Measurements from ENCODE around the gene COX8C.

The COX8C gene

DNA sequence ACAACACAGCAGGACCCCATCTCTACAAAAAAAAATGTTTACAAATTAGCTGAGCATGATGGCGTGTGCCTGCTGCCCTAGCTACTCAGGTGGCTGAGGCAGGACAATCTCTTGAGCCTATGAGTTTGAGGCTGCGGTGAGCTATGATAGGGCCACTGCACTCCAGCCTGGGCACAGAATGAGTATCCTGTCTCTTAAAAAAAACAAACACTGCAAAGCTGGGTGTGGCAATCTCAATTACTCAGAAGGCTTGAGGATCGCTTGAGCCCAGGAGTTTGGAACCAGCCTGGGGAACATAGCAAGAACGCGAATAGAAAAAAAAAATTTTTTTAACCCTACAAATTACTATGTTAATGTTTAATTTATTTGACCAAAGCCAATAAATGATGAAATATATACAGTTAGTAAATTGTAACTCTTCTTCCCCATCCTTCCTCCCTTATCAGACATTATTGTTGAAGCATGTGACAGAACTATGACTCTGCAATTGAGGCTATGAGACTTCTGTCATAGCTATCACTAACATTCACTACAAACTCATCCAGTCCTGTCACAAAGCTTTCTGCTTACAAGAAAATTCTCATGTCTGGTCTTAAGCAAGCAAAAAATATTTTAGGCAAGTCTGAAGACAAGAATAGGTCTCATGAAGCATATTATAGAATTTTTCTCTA lies 23.9 kb upstream of the COX8C start:
- Histone ChIP-seq H3K27ac (ENCODE audit: low read depth, low read length) (no peak overlapping the region), H3K9me3 (ENCODE audit: control insufficient read depth, insufficient read depth, low read depth, low read length) (no peaks in the 10 kb centered on the region), H3K27me3 (ENCODE audit: control insufficient read depth, insufficient read depth, low read length) (no peaks in the 10 kb centered on the region), H3K4me3 (ENCODE audit: low read depth, low read length) (no peak overlapping the region), H3K4me1 (ENCODE audit: control insufficient read depth, insufficient read depth, low read length) (peaks cover 16% of the 10 kb centered on the region), H3K9ac (ENCODE audit: low read length) (no peak overlapping the region), H3K36me3 (ENCODE audit: control insufficient read depth, insufficient read depth, low read length) (no peaks in the 10 kb centered on the region)

DNA sequence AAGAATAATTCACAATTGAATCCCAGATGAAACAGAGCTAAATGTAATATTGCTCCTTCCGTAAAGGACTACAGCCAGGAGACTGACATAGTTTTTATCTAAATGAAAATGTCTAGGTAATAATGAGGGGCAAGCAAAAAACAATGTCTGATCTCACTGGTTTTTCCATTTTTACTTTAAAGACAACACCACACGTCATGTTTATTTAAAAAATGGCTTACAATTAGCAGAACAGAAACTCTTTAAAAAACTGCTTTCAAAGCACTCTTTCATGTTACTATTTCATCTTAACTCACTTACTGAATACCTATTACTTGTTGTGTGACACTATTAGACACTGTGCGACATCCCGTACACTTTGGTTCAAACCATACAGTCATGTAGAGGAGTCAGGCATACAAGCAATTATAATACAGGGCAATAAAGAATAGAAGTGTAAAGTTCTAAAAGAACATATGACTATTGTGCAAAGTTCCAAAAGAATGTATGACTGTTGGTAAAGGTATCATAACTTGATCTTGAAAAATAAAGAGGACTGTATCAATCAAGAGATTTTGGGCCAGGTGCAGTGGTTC lies 23.3 kb upstream of the COX8C start:
- Histone ChIP-seq H3K9ac (ENCODE audit: low read length) (no peak overlapping the region), H3K4me3 (ENCODE audit: low read depth, low read length) (no peak overlapping the region), H3K36me3 (ENCODE audit: control insufficient read depth, insufficient read depth, low read length) (no peaks in the 10 kb centered on the region), H3K9me3 (ENCODE audit: control insufficient read depth, insufficient read depth, low read depth, low read length) (no peaks in the 10 kb centered on the region), H3K27ac (ENCODE audit: low read depth, low read length) (no peak overlapping the region), H3K27me3 (ENCODE audit: control insufficient read depth, insufficient read depth, low read length) (no peaks in the 10 kb centered on the region), H3K4me1 (ENCODE audit: control insufficient read depth, insufficient read depth, low read length) (peaks cover 10% of the 10 kb centered on the region)

DNA sequence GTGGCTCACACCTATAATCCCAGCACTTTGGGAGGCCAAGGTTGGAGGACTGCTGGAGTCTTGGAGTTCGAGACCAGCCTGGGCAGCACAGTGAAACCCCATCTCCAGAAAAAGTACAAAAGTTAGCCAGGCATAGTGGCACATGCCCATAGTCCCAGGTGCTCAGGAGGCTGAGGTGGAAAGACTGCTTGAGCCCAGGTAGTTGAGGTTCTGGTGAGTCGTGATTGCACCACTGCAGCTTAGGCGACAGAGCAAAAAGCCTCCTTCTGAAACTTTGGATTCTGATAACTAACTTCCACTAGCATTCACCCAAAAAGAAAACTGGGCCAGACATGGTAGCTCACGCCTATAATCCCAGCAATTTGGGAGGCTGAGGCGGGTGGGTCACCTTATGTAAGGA lies 20.8 kb upstream of the COX8C start:
- Histone ChIP-seq H3K4me1 (ENCODE audit: control insufficient read depth, insufficient read depth, low read length) (peaks cover 10% of the 10 kb centered on the region), H3K4me3 (ENCODE audit: low read depth, low read length) (no peak overlapping the region), H3K9ac (ENCODE audit: low read length) (no peak overlapping the region), H3K9me3 (ENCODE audit: control insufficient read depth, insufficient read depth, low read depth, low read length) (no peaks in the 10 kb centered on the region), H3K36me3 (ENCODE audit: control insufficient read depth, insufficient read depth, low read length) (no peaks in the 10 kb centered on the region), H3K27ac (ENCODE audit: low read depth, low read length) (no peak overlapping the region), H3K27me3 (ENCODE audit: control insufficient read depth, insufficient read depth, low read length) (no peaks in the 10 kb centered on the region)

DNA sequence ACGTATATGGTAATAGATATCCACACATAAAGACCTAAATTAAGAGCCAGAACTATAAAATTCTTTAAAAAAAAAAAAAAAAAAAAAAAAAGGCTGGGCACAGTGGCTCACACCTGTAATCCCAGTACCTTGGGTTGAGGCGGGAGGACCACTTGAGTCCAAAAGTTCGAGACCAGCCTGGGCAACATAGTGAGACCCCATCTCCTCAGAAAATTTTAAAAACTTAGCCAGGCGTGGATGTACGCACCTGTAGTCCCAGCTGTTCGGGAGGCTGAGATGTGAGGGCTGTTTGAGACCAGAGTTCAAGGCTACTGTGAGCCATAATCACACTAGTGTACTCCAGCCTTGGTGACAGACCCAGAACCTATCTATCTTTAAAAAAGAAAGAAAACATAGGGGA lies 18.4 kb upstream of the COX8C start:
- Histone ChIP-seq H3K36me3 (ENCODE audit: control insufficient read depth, insufficient read depth, low read length) (no peaks in the 10 kb centered on the region), H3K4me1 (ENCODE audit: control insufficient read depth, insufficient read depth, low read length) (peaks cover 13% of the 10 kb centered on the region), H3K9me3 (ENCODE audit: control insufficient read depth, insufficient read depth, low read depth, low read length) (no peaks in the 10 kb centered on the region), H3K4me3 (ENCODE audit: low read depth, low read length) (no peak overlapping the region), H3K27me3 (ENCODE audit: control insufficient read depth, insufficient read depth, low read length) (no peaks in the 10 kb centered on the region), H3K9ac (ENCODE audit: low read length) (no peak overlapping the region), H3K27ac (ENCODE audit: low read depth, low read length) (no peak overlapping the region)

DNA sequence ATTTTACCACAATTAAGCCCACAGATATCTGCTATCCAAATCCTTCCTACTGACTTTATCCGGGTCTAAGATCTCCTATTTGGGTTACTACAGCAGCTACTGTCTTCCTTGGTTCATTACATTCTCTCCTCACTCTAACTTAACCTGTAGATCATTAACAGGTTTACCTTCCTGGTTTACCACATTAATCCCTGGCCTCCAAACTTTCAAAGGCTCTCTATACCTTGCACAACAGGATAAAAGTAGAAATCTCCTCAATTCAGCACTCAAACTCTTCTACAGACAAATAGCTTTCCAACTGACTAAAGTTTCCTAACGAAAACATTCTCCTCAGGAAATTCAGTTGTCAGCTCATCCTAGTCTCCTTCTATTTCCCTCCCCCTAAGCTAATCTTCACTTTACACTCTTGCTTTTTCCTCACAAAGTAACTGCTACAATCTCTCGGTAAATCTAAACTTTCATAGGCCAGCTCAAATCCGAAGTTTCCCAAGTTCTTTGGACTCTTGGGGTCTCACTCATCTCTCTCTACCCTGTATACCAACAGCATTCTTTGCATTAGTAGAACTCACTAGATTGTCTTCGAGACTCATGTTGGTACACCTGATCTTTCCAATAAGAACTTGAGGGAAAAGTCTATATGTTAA lies 16.9 kb upstream of the COX8C start:
- H3K9ac ChIP-seq (ENCODE audit: low read length), result no peak overlapping the region
- H3K27me3 ChIP-seq (ENCODE audit: control insufficient read depth, insufficient read depth, low read length), result no peaks in the 10 kb centered on the region
- peak overlapping the region; percentile 8; the same call in 1 of the 2 replicates for H3K4me3 ChIP-seq (ENCODE audit: low read depth, low read length)
- H3K36me3 ChIP-seq (ENCODE audit: control insufficient read depth, insufficient read depth, low read length), result no peaks in the 10 kb centered on the region
- peaks cover 24% of the 10 kb centered on the region for H3K4me1 ChIP-seq (ENCODE audit: control insufficient read depth, insufficient read depth, low read length)
- no peak overlapping the region for H3K27ac ChIP-seq (ENCODE audit: low read depth, low read length)
- no peaks in the 10 kb centered on the region for H3K9me3 ChIP-seq (ENCODE audit: control insufficient read depth, insufficient read depth, low read depth, low read length)

DNA sequence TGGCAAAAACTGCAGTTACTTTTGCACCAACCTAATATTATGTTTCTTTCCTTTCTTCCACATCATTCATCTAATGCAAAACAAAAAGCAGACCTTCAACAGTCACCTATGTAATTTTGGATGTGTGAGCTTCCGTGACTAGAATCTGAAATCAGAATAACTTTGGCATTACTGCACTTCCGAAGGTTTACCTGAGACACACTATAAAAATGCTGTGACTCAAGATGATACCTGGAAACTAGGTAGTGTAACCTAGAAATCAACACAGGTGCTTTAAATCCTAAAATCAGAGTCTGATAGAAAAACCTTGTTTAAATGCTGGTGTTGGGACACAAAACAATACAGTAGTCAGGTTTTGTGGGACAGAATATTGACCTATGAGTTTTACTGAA lies 16.4 kb upstream of the COX8C start:
- no peaks in the 10 kb centered on the region for H3K36me3 ChIP-seq (ENCODE audit: control insufficient read depth, insufficient read depth, low read length)
- H3K4me3 ChIP-seq (ENCODE audit: low read depth, low read length), result no peak overlapping the region; the same call in 1 of the 2 replicates
- no peaks in the 10 kb centered on the region for H3K9me3 ChIP-seq (ENCODE audit: control insufficient read depth, insufficient read depth, low read depth, low read length)
- peaks cover 24% of the 10 kb centered on the region for H3K4me1 ChIP-seq (ENCODE audit: control insufficient read depth, insufficient read depth, low read length)
- no peaks in the 10 kb centered on the region for H3K27me3 ChIP-seq (ENCODE audit: control insufficient read depth, insufficient read depth, low read length)
- H3K27ac ChIP-seq (ENCODE audit: low read depth, low read length), result no peak overlapping the region
- no peak overlapping the region for H3K9ac ChIP-seq (ENCODE audit: low read length)

DNA sequence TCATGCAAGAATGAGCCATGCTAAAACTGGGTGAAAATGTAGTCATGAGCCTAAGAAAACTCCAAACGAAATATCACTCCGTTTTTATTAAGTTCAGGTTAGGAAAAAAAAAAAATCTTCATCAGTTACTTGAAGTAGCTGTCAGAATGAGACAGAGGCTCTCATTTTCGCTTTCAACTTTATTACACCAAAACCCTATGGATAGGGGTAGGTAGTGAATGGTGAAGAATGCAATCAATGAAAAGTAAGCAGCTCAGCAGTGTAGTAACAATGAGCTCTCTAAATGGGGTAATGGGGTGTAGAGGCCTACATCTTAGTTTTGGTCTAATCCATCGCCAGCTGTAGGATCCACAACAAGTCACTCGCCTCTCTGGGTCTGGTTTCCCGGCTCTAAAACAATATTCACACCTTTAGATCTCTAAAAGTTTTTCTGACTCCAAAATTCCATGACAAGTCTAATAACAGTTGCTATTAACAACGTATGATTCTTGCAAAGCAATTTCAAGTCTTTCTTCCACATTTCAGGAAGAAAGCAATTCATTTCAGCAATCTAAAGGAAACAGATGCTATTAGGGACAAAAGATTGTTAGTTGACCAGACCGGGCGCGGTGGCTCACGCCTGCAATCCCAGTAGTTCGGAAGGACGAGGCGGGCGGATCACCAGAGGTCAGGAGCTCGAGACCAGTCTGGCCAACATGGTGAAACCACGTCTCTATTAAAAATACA lies 15.8 kb upstream of the COX8C start:
- H3K27ac ChIP-seq (ENCODE audit: low read depth, low read length), result no peak overlapping the region
- H3K36me3 ChIP-seq (ENCODE audit: control insufficient read depth, insufficient read depth, low read length), result no peaks in the 10 kb centered on the region
- H3K27me3 ChIP-seq (ENCODE audit: control insufficient read depth, insufficient read depth, low read length), result no peaks in the 10 kb centered on the region
- peaks cover 24% of the 10 kb centered on the region for H3K4me1 ChIP-seq (ENCODE audit: control insufficient read depth, insufficient read depth, low read length)
- H3K9me3 ChIP-seq (ENCODE audit: control insufficient read depth, insufficient read depth, low read depth, low read length), result no peaks in the 10 kb centered on the region
- peak overlapping the region; percentile 95 for H3K4me3 ChIP-seq (ENCODE audit: low read depth, low read length)
- H3K9ac ChIP-seq (ENCODE audit: low read length), result peak overlapping the region; percentile 89

DNA sequence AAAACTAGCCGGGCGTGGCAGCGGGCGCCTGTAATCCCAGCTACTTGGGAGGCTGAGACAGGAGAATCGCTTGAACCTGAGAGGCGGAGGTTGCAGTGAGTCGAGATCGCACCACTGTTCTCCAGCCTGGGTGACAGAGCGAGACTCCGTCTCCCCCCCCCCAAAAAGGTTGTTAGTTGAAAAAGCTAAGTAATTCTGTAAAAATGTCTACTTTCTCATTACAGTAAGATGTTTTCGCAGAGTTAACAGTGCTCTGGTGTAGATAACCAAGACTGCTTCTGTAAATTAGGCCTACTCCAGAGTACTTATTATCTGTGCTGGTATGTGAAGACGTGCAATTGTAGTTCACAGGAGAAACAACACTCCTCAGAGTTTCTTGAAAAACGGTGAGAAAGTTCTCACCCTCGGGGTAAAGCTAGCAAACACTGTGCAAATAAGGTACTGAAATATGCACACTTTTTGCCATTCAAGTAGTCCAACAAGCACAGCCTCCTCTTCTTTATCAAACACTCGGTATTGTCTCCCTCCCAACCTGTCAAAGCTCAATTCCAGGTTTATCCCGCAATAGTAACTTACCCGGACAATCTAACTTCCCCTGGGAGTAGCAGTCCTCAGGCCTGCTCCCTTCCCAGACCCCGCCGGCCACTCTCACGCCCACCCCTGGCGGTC lies 15.1 kb upstream of the COX8C start:
- H3K36me3 ChIP-seq (ENCODE audit: control insufficient read depth, insufficient read depth, low read length), result no peaks in the 10 kb centered on the region
- H3K9ac ChIP-seq (ENCODE audit: low read length), result peak overlapping the region; percentile 89
- peak overlapping the region; percentile 95 for H3K4me3 ChIP-seq (ENCODE audit: low read depth, low read length)
- peaks cover 24% of the 10 kb centered on the region for H3K4me1 ChIP-seq (ENCODE audit: control insufficient read depth, insufficient read depth, low read length)
- no peaks in the 10 kb centered on the region for H3K27me3 ChIP-seq (ENCODE audit: control insufficient read depth, insufficient read depth, low read length)
- peaks cover 3% of the 10 kb centered on the region; the same call in 1 of the 2 replicates for H3K9me3 ChIP-seq (ENCODE audit: control insufficient read depth, insufficient read depth, low read depth, low read length)
- peak overlapping the region; percentile 85; the same call in 1 of the 2 replicates for H3K27ac ChIP-seq (ENCODE audit: low read depth, low read length)

DNA sequence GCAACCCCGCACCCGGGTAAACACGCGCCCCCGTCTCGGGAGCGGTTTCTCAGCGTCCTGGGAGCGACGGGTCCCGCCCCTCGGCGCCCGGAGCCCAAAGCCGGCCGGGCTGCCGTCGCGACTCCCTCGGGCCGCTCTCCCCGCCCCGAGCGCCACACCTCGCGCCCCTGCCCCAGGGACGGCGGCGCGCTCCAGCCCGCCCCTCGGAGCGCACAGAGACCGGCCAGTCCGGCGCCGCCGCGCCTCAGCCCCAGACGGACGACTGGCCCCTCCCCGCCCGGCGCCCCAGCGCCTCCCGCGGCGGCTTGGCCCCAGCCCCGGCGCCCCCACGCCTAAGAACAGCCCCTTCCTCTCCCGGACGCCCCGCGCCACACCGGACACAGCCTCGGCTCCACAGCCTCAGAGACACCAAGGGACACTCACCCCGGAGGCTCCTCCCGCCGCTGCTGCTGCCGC lies 14.6 kb upstream of the COX8C start:
- Histone ChIP-seq H3K9me3 (ENCODE audit: control insufficient read depth, insufficient read depth, low read depth, low read length) (peaks cover 9% of the 10 kb centered on the region; the same call in 1 of the 2 replicates), H3K27ac (ENCODE audit: low read depth, low read length) (peak overlapping the region; percentile 85; the same call in 1 of the 2 replicates), H3K9ac (ENCODE audit: low read length) (peak overlapping the region; percentile 89), H3K36me3 (ENCODE audit: control insufficient read depth, insufficient read depth, low read length) (no peaks in the 10 kb centered on the region), H3K4me1 (ENCODE audit: control insufficient read depth, insufficient read depth, low read length) (peaks cover 24% of the 10 kb centered on the region), H3K27me3 (ENCODE audit: control insufficient read depth, insufficient read depth, low read length) (no peaks in the 10 kb centered on the region), H3K4me3 (ENCODE audit: low read depth, low read length) (peak overlapping the region; percentile 95)

DNA sequence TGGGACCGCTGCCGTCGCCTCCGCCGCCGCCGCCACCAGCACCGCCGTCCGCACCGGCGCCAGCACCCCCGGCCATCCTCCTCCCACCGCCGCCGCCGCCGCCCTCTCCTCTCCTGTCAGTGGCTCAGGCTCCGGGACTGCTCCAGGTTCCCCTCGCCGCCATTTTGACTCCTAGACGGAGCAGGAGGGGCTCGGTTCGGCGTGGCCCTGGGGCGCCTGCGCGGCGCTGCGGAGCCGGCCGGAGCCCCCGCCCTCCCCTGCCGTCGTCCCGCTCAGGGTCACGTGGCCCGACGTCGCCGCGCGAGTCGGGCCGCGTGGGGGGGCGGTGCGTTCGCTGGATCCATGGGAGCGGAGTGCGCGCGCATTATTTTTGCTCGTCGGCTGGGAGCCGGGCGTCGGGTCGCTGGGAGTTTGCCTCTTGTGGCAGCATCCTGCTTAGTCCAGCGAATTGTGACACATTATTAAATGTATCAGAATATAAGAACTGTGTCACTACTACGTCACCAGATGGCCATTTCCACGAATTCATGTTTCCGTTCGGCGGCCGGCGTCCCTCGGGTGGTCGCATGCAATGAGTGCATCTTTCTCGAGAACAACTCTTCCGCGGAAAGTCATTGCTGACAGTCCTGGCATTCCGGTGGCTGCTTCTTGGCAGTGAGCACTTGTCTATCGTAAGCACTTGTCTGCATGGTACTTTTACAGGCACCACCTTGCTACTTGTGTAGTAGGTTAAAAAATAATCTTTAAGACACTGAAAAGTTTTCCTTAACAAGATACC lies 13.9 kb upstream of the COX8C start, which contains the start of gene BTBD7:
Gene BTBD7, minus strand, starts transcription at position 184 of the 778 bp plus-strand sequence. CDS start 36,985 bp downstream, outside the sequence.
- no peaks in the 10 kb centered on the region for H3K36me3 ChIP-seq (ENCODE audit: control insufficient read depth, insufficient read depth, low read length)
- peak within 1 kb of the TSS; percentile 85; the same call in 1 of the 2 replicates for H3K27ac ChIP-seq (ENCODE audit: low read depth, low read length)
- H3K9ac ChIP-seq (ENCODE audit: low read length), result peak within 1 kb of the TSS; percentile 89
- peaks cover 15% of the 10 kb centered on the region for H3K9me3 ChIP-seq (ENCODE audit: control insufficient read depth, insufficient read depth, low read depth, low read length)
- H3K27me3 ChIP-seq (ENCODE audit: control insufficient read depth, insufficient read depth, low read length), result no peaks in the 10 kb centered on the region
- H3K4me3 ChIP-seq (ENCODE audit: low read depth, low read length), result peak within 1 kb of the TSS; percentile 95
- peaks cover 24% of the 10 kb centered on the region for H3K4me1 ChIP-seq (ENCODE audit: control insufficient read depth, insufficient read depth, low read length)

Measured in HUES6 (cell line).